ENCODE data around the gene KAT8. TPM values are rescaled to one million over a fixed set of nuclear protein-coding genes. Genes with fewer than 3 reads are reported as not detected.

KAT8 gene
- total and polyA plus RNA-seq, 2 of the 13 experiments (the other 11 are each of a cell fraction or from before 2014, with no cell fraction given) = 79.0 to 84.2 TPM

DNA sequence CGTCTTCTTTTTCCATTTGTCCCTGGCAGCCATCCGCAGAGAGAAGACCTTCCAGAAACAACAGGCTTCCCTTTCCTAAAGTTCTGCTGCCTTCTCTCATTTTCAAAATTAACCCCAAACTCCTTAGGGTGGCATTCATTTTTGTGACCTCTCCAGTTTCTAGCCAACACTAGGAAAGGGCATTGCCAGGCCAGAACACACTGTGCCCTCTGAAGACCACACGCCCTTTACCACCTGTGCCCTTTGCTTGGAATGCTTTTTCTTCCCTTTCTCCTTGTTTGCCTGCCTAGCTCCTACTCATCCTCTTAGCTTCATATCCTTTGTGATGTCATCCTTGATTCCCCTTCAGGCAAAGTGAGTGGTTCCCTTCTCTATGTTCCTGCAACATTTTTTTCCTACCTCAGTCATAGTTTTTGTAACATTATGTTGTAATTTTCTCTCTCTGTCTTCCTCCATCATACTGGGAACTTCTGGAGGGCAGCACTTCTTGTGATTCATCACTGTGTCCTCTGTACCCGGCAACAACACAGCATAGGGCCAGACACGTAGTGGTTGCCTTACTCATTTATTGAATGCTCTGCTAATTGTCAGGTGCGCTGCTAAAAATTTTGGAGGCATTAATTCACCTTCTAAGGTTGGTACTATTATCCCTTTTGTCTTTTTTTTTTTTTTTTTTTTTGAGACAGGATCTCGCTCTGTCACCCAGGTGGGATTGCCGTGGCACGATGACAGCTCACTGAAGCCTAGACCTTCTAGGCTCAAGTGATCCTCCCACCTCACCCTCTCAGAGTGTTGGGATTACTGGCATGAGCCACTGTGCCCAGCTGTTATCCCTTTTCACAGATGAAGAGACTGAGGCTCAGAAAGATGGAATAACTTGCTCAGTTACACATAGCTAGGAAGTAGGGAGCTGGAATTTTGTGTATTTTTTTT lies 1.0 kb downstream of the KAT8 start (continued):
- TF ChIP-seq, protein P1, sequence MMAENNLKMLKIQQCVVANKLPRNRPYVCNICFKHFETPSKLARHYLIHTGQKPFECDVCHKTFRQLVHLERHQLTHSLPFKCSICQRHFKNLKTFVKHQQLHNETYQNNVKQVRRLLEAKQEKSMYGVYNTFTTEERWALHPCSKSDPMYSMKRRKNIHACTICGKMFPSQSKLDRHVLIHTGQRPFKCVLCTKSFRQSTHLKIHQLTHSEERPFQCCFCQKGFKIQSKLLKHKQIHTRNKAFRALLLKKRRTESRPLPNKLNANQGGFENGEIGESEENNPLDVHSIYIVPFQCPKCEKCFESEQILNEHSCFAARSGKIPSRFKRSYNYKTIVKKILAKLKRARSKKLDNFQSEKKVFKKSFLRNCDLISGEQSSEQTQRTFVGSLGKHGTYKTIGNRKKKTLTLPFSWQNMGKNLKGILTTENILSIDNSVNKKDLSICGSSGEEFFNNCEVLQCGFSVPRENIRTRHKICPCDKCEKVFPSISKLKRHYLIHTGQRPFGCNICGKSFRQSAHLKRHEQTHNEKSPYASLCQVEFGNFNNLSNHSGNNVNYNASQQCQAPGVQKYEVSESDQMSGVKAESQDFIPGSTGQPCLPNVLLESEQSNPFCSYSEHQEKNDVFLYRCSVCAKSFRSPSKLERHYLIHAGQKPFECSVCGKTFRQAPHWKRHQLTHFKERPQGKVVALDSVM (CRISPR knock-in tag; IDR thresholded peaks at IDR 0.05) = no peak
- TF ChIP-seq, protein P2, sequence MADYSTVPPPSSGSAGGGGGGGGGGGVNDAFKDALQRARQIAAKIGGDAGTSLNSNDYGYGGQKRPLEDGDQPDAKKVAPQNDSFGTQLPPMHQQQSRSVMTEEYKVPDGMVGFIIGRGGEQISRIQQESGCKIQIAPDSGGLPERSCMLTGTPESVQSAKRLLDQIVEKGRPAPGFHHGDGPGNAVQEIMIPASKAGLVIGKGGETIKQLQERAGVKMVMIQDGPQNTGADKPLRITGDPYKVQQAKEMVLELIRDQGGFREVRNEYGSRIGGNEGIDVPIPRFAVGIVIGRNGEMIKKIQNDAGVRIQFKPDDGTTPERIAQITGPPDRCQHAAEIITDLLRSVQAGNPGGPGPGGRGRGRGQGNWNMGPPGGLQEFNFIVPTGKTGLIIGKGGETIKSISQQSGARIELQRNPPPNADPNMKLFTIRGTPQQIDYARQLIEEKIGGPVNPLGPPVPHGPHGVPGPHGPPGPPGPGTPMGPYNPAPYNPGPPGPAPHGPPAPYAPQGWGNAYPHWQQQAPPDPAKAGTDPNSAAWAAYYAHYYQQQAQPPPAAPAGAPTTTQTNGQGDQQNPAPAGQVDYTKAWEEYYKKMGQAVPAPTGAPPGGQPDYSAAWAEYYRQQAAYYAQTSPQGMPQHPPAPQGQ (CRISPR knock-in tag; IDR thresholded peaks at IDR 0.05; ENCODE audit: borderline replicate concordance) = no peak
- TF ChIP-seq ZNF629 (CRISPR knock-in tag; conservative IDR thresholded peaks at IDR 0.05) (peak; percentile 45), ZNF615 (CRISPR knock-in tag; IDR thresholded peaks at IDR 0.05; ENCODE audit: borderline replicate concordance) (no peak), ZNF329 (CRISPR knock-in tag; IDR thresholded peaks at IDR 0.05; ENCODE audit: low read depth) (0 out of 2 replicates have a peak, but pooled peaks have one; percentile 32), SP5 (CRISPR knock-in tag; IDR thresholded peaks at IDR 0.05; ENCODE audit: borderline replicate concordance, low read depth) (no peak), SNRNP70 (IDR thresholded peaks at IDR 0.05; ENCODE audit: low read depth, low read length) (no peak), ZFP36L1 (CRISPR knock-in tag; IDR thresholded peaks at IDR 0.05) (peak; percentile 51; the same call in 1 of the 2 replicates)
- TF ChIP-seq, protein P3, sequence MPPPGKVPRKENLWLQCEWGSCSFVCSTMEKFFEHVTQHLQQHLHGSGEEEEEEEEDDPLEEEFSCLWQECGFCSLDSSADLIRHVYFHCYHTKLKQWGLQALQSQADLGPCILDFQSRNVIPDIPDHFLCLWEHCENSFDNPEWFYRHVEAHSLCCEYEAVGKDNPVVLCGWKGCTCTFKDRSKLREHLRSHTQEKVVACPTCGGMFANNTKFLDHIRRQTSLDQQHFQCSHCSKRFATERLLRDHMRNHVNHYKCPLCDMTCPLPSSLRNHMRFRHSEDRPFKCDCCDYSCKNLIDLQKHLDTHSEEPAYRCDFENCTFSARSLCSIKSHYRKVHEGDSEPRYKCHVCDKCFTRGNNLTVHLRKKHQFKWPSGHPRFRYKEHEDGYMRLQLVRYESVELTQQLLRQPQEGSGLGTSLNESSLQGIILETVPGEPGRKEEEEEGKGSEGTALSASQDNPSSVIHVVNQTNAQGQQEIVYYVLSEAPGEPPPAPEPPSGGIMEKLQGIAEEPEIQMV (CRISPR knock-in tag; IDR thresholded peaks at IDR 0.05; ENCODE audit: low read depth) = no peak
- TF ChIP-seq, protein P4, sequence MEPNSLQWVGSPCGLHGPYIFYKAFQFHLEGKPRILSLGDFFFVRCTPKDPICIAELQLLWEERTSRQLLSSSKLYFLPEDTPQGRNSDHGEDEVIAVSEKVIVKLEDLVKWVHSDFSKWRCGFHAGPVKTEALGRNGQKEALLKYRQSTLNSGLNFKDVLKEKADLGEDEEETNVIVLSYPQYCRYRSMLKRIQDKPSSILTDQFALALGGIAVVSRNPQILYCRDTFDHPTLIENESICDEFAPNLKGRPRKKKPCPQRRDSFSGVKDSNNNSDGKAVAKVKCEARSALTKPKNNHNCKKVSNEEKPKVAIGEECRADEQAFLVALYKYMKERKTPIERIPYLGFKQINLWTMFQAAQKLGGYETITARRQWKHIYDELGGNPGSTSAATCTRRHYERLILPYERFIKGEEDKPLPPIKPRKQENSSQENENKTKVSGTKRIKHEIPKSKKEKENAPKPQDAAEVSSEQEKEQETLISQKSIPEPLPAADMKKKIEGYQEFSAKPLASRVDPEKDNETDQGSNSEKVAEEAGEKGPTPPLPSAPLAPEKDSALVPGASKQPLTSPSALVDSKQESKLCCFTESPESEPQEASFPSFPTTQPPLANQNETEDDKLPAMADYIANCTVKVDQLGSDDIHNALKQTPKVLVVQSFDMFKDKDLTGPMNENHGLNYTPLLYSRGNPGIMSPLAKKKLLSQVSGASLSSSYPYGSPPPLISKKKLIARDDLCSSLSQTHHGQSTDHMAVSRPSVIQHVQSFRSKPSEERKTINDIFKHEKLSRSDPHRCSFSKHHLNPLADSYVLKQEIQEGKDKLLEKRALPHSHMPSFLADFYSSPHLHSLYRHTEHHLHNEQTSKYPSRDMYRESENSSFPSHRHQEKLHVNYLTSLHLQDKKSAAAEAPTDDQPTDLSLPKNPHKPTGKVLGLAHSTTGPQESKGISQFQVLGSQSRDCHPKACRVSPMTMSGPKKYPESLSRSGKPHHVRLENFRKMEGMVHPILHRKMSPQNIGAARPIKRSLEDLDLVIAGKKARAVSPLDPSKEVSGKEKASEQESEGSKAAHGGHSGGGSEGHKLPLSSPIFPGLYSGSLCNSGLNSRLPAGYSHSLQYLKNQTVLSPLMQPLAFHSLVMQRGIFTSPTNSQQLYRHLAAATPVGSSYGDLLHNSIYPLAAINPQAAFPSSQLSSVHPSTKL (CRISPR knock-in tag; IDR thresholded peaks at IDR 0.05) = no peak
- TF ChIP-seq, protein P5, sequence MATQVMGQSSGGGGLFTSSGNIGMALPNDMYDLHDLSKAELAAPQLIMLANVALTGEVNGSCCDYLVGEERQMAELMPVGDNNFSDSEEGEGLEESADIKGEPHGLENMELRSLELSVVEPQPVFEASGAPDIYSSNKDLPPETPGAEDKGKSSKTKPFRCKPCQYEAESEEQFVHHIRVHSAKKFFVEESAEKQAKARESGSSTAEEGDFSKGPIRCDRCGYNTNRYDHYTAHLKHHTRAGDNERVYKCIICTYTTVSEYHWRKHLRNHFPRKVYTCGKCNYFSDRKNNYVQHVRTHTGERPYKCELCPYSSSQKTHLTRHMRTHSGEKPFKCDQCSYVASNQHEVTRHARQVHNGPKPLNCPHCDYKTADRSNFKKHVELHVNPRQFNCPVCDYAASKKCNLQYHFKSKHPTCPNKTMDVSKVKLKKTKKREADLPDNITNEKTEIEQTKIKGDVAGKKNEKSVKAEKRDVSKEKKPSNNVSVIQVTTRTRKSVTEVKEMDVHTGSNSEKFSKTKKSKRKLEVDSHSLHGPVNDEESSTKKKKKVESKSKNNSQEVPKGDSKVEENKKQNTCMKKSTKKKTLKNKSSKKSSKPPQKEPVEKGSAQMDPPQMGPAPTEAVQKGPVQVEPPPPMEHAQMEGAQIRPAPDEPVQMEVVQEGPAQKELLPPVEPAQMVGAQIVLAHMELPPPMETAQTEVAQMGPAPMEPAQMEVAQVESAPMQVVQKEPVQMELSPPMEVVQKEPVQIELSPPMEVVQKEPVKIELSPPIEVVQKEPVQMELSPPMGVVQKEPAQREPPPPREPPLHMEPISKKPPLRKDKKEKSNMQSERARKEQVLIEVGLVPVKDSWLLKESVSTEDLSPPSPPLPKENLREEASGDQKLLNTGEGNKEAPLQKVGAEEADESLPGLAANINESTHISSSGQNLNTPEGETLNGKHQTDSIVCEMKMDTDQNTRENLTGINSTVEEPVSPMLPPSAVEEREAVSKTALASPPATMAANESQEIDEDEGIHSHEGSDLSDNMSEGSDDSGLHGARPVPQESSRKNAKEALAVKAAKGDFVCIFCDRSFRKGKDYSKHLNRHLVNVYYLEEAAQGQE (IDR thresholded peaks at IDR 0.05; ENCODE audit: borderline replicate concordance in 1 of 2, low read depth in 1 of 2, low read length in 2 of 2) = no peak

Data from HepG2 (cell line).